K562 (cell line): ENCODE data around the gene GLP1R. TPM values are rescaled to one million over a fixed set of nuclear protein-coding genes. Genes with fewer than 3 reads are reported as not detected.

Source experiments
- ATAC-seq: fragments of 200-7000 bp; cut with Tn5 transposase; 3 replicates; pipeline ENCODE4 v1.9.1; 2020; ENCODE audit warnings: moderate library complexity
- BruUV-seq: library from RNA; stranded (reverse); fragments of 400-500 nt; replicated peaks from 2 replicates; lab custom pipeline; 2021; lab: Mats Ljungman, UMichigan
- CTCF ChIA-PET: fragments of 300-600 bp; formaldehyde crosslinking; extraction: SDS; loops from one replicate; lab custom pipeline; 2021; ENCODE audit warnings: low intra/inter-chr PET ratio; lab: Yijun Ruan, JAX
- POLR2A ChIA-PET: fragments of 300-600, 350-650 bp; sonication (Branson Sonifier 250); formaldehyde crosslinking; extraction: SDS; loops from one replicate; lab custom pipeline; 2021; ENCODE audit warnings: antibody characterized with exemption, inconsistent platforms; lab: Yijun Ruan, JAX
- DNase-seq, 4 experiments: peaks; one replicate each; pipeline versions ENCODE4 v3.0.0 to v3.0.0-alpha.2; 2011 to 2018; ENCODE audit warnings: low spot score in 3 of 4, mixed read lengths in 3 of 4; ENCODE audit errors: extremely low read depth in 1 of 4
- FAIRE-seq: peaks from 2 replicates; lab custom pipeline; 2011; peaks lifted over from hg19 to GRCh38; lab: Jason Lieb, UNC
- H2AFZ ChIP-seq: 2 replicates; pipeline ENCODE4 v1.6.0; 2011; ENCODE audit warnings: low read depth, low read length, control low read depth, inconsistent platforms
- H3K27ac ChIP-seq: fragments of 200-600 bp; 3 replicates; pipeline ENCODE4 v1.8.0; 2011; ENCODE audit warnings: low read depth, mild to moderate bottlenecking, control low read depth, inconsistent platforms, low read length, moderate library complexity, mixed read lengths; ENCODE audit errors: extremely low read depth
- H3K27me3 ChIP-seq, 2 experiments: fragments of 300-600 bp in 1 of 2; 2 replicates in 1 of 2; 3 replicates in 1 of 2; pipeline versions ENCODE4 v1.6.0 to v1.8.0; 2011; ENCODE audit warnings: inconsistent platforms in 2 of 2, low read length in 2 of 2, mild to moderate bottlenecking in 1 of 2, mixed read lengths in 1 of 2, moderate library complexity in 1 of 2; ENCODE audit not compliant: control insufficient read depth in 2 of 2, insufficient read depth in 2 of 2
- H3K36me3 ChIP-seq: fragments of 300-600 bp; 3 replicates; pipeline ENCODE4 v1.8.0; 2011; ENCODE audit warnings: mild to moderate bottlenecking, low read length, inconsistent platforms; ENCODE audit not compliant: control insufficient read depth, insufficient read depth
- H3K4me1 ChIP-seq, 2 experiments: fragments of 200-600 bp in 1 of 2; replicated peaks in 1 of 2; 2 replicates in 1 of 2; 3 replicates in 1 of 2; pipeline versions ENCODE4 v1.5.1 to v1.8.0; 2011; ENCODE audit warnings: inconsistent platforms in 2 of 2, low read length in 2 of 2, mild to moderate bottlenecking in 1 of 2, mixed read lengths in 1 of 2, moderate library complexity in 1 of 2; ENCODE audit not compliant: control insufficient read depth in 2 of 2, insufficient read depth in 2 of 2
- H3K4me2 ChIP-seq: 2 replicates; pipeline ENCODE4 v1.6.1; 2011; ENCODE audit warnings: low read length, control low read depth, inconsistent platforms, mixed read lengths; ENCODE audit not compliant: insufficient read depth
- H3K4me3 ChIP-seq: fragments of 200-600 bp; sonication (generic), shearing (Covaris generic); 2 replicates; pipeline ENCODE4 v1.5.1; 2016; ENCODE audit warnings: control low read depth, inconsistent platforms
- H3K79me2 ChIP-seq: fragments of 200-600 bp; 3 replicates; pipeline ENCODE4 v1.8.0; 2011; ENCODE audit warnings: low read length, inconsistent platforms; ENCODE audit not compliant: control insufficient read depth, insufficient read depth
- H3K9ac ChIP-seq, 2 experiments: 2 replicates each; pipeline versions ENCODE4 v1.6.0 to v1.6.1; 2011; ENCODE audit warnings: low read depth in 2 of 2, low read length in 2 of 2, control low read depth in 1 of 2, inconsistent platforms in 1 of 2, mild to moderate bottlenecking in 1 of 2, mixed read lengths in 1 of 2; ENCODE audit not compliant: insufficient read depth in 1 of 2
- H3K9me1 ChIP-seq: one replicate; pipeline ENCODE4 v1.6.0; 2011; ENCODE audit warnings: inconsistent platforms, mild to moderate bottlenecking, low read length, moderate library complexity; ENCODE audit not compliant: control insufficient read depth, insufficient read depth
- H3K9me3 ChIP-seq: replicated peaks from 2 replicates; pipeline ENCODE4 v1.5.1; 2011; ENCODE audit warnings: low read depth, low read length, inconsistent platforms; ENCODE audit not compliant: control insufficient read depth, insufficient read depth
- H4K20me1 ChIP-seq: replicated peaks from 2 replicates; pipeline ENCODE4 v1.6.1; 2011; ENCODE audit warnings: low read length, inconsistent platforms, mixed read lengths; ENCODE audit not compliant: control insufficient read depth, insufficient read depth
- CEBPZ ChIP-seq: fragments of 150-350 bp; IDR thresholded peaks from 2 replicates; pipeline ENCODE4 v1.6.1; 2014; ENCODE audit warnings: low read depth, mild to moderate bottlenecking, low read length, borderline replicate concordance
- ELF2 ChIP-seq: fragments of 250-450 bp; sonication (Bioruptor Pico); IDR thresholded peaks from 2 replicates; pipeline ENCODE4 v1.5.0; 2021; ENCODE audit warnings: mild to moderate bottlenecking
- GTF2B ChIP-seq: IDR thresholded peaks from 2 replicates; pipeline ENCODE4 v1.6.1; 2011; ENCODE audit not compliant: insufficient read length; ENCODE audit errors: extremely low read depth
- MTA2 ChIP-seq: fragments of 450-650 bp; IDR thresholded peaks from 2 replicates; pipeline ENCODE4 v1.6.1; 2016; ENCODE audit warnings: low read depth
- NR2C1 ChIP-seq, 2 experiments: fragments of 450-650 bp; IDR thresholded peaks; 2 replicates each; pipeline ENCODE4 v1.6.1; 2017; ENCODE audit warnings: mild to moderate bottlenecking in 2 of 2, antibody characterized with exemption in 1 of 2, inconsistent platforms in 1 of 2, missing compliant biosample characterization in 1 of 2, missing genetic modification characterization in 1 of 2
- PCBP2 ChIP-seq: fragments of 200-400 bp; formaldehyde crosslinking; IDR thresholded peaks from 2 replicates; pipeline ENCODE4 v1.6.1; 2018; ENCODE audit warnings: low read length, low read depth, mild to moderate bottlenecking, moderate library complexity; ENCODE audit not compliant: poor library complexity, severe bottlenecking
- PHF20 ChIP-seq: fragments of 450-650 bp; IDR thresholded peaks from 2 replicates; pipeline ENCODE4 v1.6.1; 2018; ENCODE audit not compliant: partially characterized antibody
- POU5F1 ChIP-seq: fragments of 150-350 bp; IDR thresholded peaks from 2 replicates; pipeline ENCODE4 v1.6.1; 2014; ENCODE audit warnings: borderline replicate concordance, low read length, low read depth, mild to moderate bottlenecking; ENCODE audit not compliant: partially characterized antibody
- TEAD1 ChIP-seq, 2 experiments: fragments of 450-650 bp in 1 of 2; sonication (generic) in 1 of 2; formaldehyde crosslinking; IDR thresholded peaks; 2 replicates each; pipeline versions ENCODE4 v1.4.0 to v1.8.0; 2020 to 2022; ENCODE audit warnings: mild to moderate bottlenecking in 2 of 2, missing genetic modification reagents in 1 of 2
- YY1 ChIP-seq, 3 experiments: IDR thresholded peaks; 2 replicates each; pipeline ENCODE4 v1.6.1; 2011; ENCODE audit warnings: low read length in 2 of 3, mild to moderate bottlenecking in 2 of 3, moderate library complexity in 2 of 3, borderline replicate concordance in 1 of 3, control low read depth in 1 of 3, low read depth in 1 of 3; ENCODE audit not compliant: insufficient read depth in 3 of 3, insufficient replicate concordance in 2 of 3, control insufficient read depth in 1 of 3, insufficient read length in 1 of 3; ENCODE audit errors: extremely low read depth in 1 of 3
- WGBS: fragments of 100-300 bp; shearing (Covaris generic); methylation state at CpG from one replicate; pipeline ENCODE4 v1.1.6; 2016; ENCODE audit warnings: low coverage, mixed read lengths; ENCODE audit not compliant: insufficient coverage; ENCODE audit errors: missing lambda C conversion rate; 5-methylcytosine and 5-hydroxymethylcytosine counted together
- in situ Hi-C: fragments of 300-500 bp; cut with MboI; formaldehyde crosslinking; loops from 4 replicates; pipeline ENCODE4 v1.15.0; 2018; ENCODE audit warnings: inconsistent platforms, mixed read lengths
- intact Hi-C: fragments of 100-400 bp; cut with micrococcal nuclease; formaldehyde crosslinking; loops from 2 replicates; pipeline ENCODE4 v1.14.2; 2022
- polyA plus RNA-seq, 8 experiments: library from polyadenylated mRNA; depleted of rRNA in 4 of 8; stranded (reverse) in 5 of 8; unstranded in 3 of 8; fragments of >200 nt; fragmentation: Nextera tagmentation in 2 of 8; fragmentation: Illumina TruSeq in 1 of 8; extraction: Ambion mirVana in 2 of 8; extraction: Trizol in 1 of 8; gene quantifications; 2 replicates each; pipeline versions ENCODE4 v1.2.1 to v1.2.3, GENCODE V29; 2011 to 2014; ENCODE audit warnings: inconsistent platforms in 1 of 8, missing spikeins in 1 of 8
- total RNA-seq, 7 experiments: library from RNA; depleted of rRNA in 6 of 7; stranded (reverse); fragments of >200 nt in 6 of 7; fragmentation: Illumina TruSeq in 2 of 7; extraction: Trizol in 2 of 7; gene quantifications; 2 replicates each; pipeline versions ENCODE4 v1.2.1 to v1.2.3, GENCODE V29; 2011 to 2021; ENCODE audit warnings: low replicate concordance in 1 of 7

The GLP1R gene
- total and polyA plus RNA-seq, 9 of the 15 experiments (the other 6 are each of a cell fraction or from before 2014, with no cell fraction given): not detected

- Histone ChIP-seq H3K27me3 (peaks cover 50 to 86% of the 10 kb centered on the region in 2 experiments; a peak in 4 of 5 replicates), H3K4me3 (no peak overlapping the region), H3K9ac (no peak overlapping the region), H4K20me1 (peaks cover 20% of the 10 kb centered on the region; the same call in 1 of the 2 replicates), H3K4me1 (peaks cover 7 to 19% of the 10 kb centered on the region in 2 experiments; a peak in 4 of 5 replicates), H3K9me1 (no peaks in the 10 kb centered on the region), H3K79me2 (no peaks in the 10 kb centered on the region), H2AFZ (no peak overlapping the region), H3K27ac (no peak overlapping the region), H3K4me2 (no peak overlapping the region), H3K9me3 (no peaks in the 10 kb centered on the region), H3K36me3 (no peaks in the 10 kb centered on the region)
- no peak for TF ChIP-seq CEBPZ
- no peak for TF ChIP-seq PCBP2
- TF ChIP-seq NR2C1 (IDR thresholded peaks at IDR 0.05): no peak
- no peak for TF ChIP-seq NR2C1 (tag; IDR thresholded peaks at IDR 0.05)
- TF ChIP-seq ELF2 (CRISPR knock-in tag): no peak
- no peak for TF ChIP-seq YY1 (IDR thresholded peaks at IDR 0.05; ENCODE audit: borderline replicate concordance in 1 of 3, control insufficient read depth in 1 of 3, extremely low read depth in 1 of 3, insufficient read depth in 3 of 3, insufficient read length in 1 of 3, insufficient replicate concordance in 2 of 3, low read depth in 1 of 3, low read length in 2 of 3)
- TF ChIP-seq GTF2B: no peak
- TF ChIP-seq MTA2: no peak
- TF ChIP-seq POU5F1: no peak
- TF ChIP-seq PHF20: no peak
- TF ChIP-seq TEAD1 (CRISPR knock-in tag; IDR thresholded peaks at IDR 0.05): no peak
- no peak for FAIRE-seq
- no peak for DNase-seq
- no TSS peak for BruUV-seq
- intact Hi-C loops: no loop called here
- CTCF ChIA-PET: no interaction called here
- in situ Hi-C loops: no loop called here
- no peak for ATAC-seq
- POLR2A ChIA-PET: interaction anchor here (0.8 kb wide), 1 partner anchor 40 kb away, joined by 3 read pairs; no protein-coding TSS in a partner anchor
- WGBS: 3% methylated on average over 2 of the region's 2 CpGs
These were observed 7.5 kb upstream of the GLP1R start for GRCh38 chr6:39041072-39041471.
